ENCODE results near the gene KRTAP5-10.

KRTAP5-10 gene

DNA sequence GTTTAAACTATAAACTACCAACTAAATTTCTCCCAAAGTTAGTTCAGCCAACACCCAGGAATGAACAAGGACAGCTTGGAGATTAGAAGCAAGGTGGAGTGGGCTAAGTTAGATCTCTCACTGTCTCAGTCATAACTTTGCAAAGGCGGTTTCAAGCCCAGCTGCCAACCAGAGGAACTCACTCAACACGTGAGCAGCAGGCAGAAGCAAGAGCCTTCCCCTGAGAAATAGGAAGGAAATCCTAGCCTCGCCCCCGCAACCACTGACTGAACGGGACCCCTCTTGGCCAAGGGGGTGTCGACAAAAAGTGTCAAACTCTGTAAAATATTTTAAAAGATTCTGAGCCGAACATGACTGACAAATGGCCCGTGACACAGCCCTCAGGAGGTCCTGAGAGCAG lies 21.5 kb upstream of the KRTAP5-10 start:
- Histone ChIP-seq H3K27me3 (ENCODE audit: low read depth, low read length) (no peaks in the 10 kb centered on the region), H3K36me3 (ENCODE audit: control insufficient read depth in 1 of 2, insufficient read depth in 2 of 2, low read length in 2 of 2) (no peaks in the 10 kb centered on the region), H3K4me3 (ENCODE audit: low read depth in 1 of 2, low read length in 2 of 2) (no peak overlapping the region), H3K9me3 (ENCODE audit: control insufficient read depth in 1 of 2, low read length in 2 of 2) (no peaks in the 10 kb centered on the region), H3K27ac (ENCODE audit: low read length) (no peak overlapping the region), H3K4me1 (ENCODE audit: control insufficient read depth in 1 of 2, insufficient read depth in 2 of 2, low read length in 2 of 2) (no peaks in the 10 kb centered on the region)

DNA sequence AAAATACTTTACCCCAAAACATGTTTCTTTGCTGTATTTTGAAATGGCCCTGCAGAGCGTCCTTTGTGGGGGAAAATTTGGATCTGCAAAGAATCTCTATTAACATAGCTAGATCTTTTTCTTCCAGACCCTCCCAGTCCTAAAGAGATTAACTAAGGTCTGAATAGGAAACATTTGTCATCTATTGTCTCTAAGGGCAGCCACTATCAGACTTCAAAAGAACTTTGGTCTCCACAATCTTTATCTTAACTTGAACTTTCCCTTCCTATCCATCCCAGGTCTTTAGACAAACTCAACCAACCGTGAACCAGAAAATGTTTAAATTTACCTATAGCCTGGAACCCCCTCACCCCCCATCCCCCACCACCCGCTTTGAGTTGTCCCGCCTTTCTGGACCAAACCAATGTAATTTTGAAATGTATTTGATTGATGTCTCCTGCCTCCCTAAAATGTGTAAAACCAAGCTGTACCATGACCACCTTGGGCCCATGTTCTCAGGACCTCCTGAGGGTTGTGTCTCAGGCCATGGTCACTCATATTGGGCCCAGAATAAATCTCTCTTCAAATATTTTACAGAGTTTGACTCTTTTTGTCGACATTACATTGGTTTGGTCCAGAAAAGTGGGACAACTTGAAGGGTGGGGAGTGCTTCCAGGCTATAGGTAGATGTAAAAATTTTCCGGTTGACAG lies 20.7 kb upstream of the KRTAP5-10 start:
- Histone ChIP-seq H3K27me3 (ENCODE audit: low read depth, low read length) (no peaks in the 10 kb centered on the region), H3K27ac (ENCODE audit: low read length) (no peak overlapping the region), H3K4me1 (ENCODE audit: control insufficient read depth in 1 of 2, insufficient read depth in 2 of 2, low read length in 2 of 2) (no peaks in the 10 kb centered on the region), H3K36me3 (ENCODE audit: control insufficient read depth in 1 of 2, insufficient read depth in 2 of 2, low read length in 2 of 2) (no peaks in the 10 kb centered on the region), H3K9me3 (ENCODE audit: control insufficient read depth in 1 of 2, low read length in 2 of 2) (no peaks in the 10 kb centered on the region), H3K4me3 (ENCODE audit: low read depth in 1 of 2, low read length in 2 of 2) (no peak overlapping the region)

DNA sequence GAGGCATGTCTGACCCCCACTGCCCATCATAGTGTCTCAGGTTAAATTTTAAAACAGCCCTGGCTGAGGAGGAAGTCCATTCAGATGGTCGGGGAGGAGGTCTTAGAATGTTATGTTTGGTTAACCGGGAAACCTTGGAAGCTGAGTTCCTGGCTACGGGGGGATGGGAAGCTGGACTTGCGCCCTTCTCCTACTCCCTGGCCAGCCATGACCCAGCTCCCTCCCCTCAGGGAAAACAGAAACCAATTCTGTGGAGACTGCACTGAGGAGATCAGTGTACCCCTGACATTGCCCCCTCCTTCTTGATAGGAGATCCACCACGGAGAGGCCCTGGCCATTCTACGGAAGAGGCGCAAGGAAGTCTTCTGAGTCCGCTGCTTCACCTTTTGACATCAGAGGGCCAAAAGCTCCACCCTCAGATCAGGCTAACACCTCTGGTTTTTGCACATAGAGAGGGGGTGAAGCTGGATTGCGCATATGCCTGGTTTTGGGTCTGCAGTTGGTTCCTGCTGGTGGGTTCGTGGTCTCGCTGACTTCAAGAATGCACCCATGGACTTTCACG lies 19.9 kb upstream of the KRTAP5-10 start:
- H3K9me3 ChIP-seq (ENCODE audit: control insufficient read depth in 1 of 2, low read length in 2 of 2) = no peaks in the 10 kb centered on the region
- no peaks in the 10 kb centered on the region for H3K36me3 ChIP-seq (ENCODE audit: control insufficient read depth in 1 of 2, insufficient read depth in 2 of 2, low read length in 2 of 2)
- no peak overlapping the region for H3K4me3 ChIP-seq (ENCODE audit: low read depth in 1 of 2, low read length in 2 of 2)
- H3K27me3 ChIP-seq (ENCODE audit: low read depth, low read length) = no peaks in the 10 kb centered on the region
- no peak overlapping the region for H3K27ac ChIP-seq (ENCODE audit: low read length)
- H3K4me1 ChIP-seq (ENCODE audit: control insufficient read depth in 1 of 2, insufficient read depth in 2 of 2, low read length in 2 of 2) = no peaks in the 10 kb centered on the region

DNA sequence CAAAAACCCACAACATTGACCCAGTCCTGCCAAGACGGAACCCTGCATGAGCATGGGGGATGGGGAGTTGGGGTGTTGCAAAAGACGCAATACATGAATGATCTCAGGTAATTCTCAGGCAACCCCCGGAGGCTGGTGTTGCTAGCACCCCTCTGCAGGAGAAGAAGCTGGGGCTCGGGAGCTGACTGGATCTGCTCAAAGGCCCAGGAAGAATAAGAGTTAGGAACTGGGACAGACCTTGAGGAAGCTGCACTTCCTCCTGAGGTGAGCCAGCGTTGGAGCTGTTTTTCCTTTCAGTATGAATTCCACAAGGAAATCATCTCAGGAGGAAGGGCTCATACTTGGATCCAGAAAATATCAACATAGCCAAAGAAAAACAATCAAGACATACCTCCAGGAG lies 17.2 kb upstream of the KRTAP5-10 start, which contains the start of gene KRTAP5-9:
KRTAP5-9 (plus strand) TSS at position 301 of the 400 bp plus-strand sequence. CDS start 238 bp downstream, outside the sequence.
- H3K9me3 ChIP-seq (ENCODE audit: control insufficient read depth in 1 of 2, low read length in 2 of 2) = no peaks in the 10 kb centered on the region
- H3K36me3 ChIP-seq (ENCODE audit: control insufficient read depth in 1 of 2, insufficient read depth in 2 of 2, low read length in 2 of 2) = no peaks in the 10 kb centered on the region
- H3K4me1 ChIP-seq (ENCODE audit: control insufficient read depth in 1 of 2, insufficient read depth in 2 of 2, low read length in 2 of 2) = no peaks in the 10 kb centered on the region
- no peaks in the 10 kb centered on the region for H3K27me3 ChIP-seq (ENCODE audit: low read depth, low read length)
- no peak within 1 kb of the TSS for H3K4me3 ChIP-seq (ENCODE audit: low read depth in 1 of 2, low read length in 2 of 2)
- no peak within 1 kb of the TSS for H3K27ac ChIP-seq (ENCODE audit: low read length)

DNA sequence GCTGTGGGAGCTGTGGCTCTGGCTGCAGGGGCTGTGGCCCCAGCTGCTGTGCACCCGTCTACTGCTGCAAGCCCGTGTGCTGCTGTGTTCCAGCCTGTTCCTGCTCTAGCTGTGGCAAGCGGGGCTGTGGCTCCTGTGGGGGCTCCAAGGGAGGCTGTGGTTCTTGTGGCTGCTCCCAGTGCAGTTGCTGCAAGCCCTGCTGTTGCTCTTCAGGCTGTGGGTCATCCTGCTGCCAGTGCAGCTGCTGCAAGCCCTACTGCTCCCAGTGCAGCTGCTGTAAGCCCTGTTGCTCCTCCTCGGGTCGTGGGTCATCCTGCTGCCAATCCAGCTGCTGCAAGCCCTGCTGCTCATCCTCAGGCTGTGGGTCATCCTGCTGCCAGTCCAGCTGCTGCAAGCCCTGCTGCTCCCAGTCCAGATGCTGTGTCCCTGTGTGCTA lies 16.6 kb upstream of the KRTAP5-10 start:
- no peaks in the 10 kb centered on the region for H3K4me1 ChIP-seq (ENCODE audit: control insufficient read depth in 1 of 2, insufficient read depth in 2 of 2, low read length in 2 of 2)
- no peak overlapping the region for H3K4me3 ChIP-seq (ENCODE audit: low read depth in 1 of 2, low read length in 2 of 2)
- no peaks in the 10 kb centered on the region for H3K36me3 ChIP-seq (ENCODE audit: control insufficient read depth in 1 of 2, insufficient read depth in 2 of 2, low read length in 2 of 2)
- no peak overlapping the region for H3K27ac ChIP-seq (ENCODE audit: low read length)
- H3K9me3 ChIP-seq (ENCODE audit: control insufficient read depth in 1 of 2, low read length in 2 of 2) = no peaks in the 10 kb centered on the region
- no peaks in the 10 kb centered on the region for H3K27me3 ChIP-seq (ENCODE audit: low read depth, low read length)

DNA sequence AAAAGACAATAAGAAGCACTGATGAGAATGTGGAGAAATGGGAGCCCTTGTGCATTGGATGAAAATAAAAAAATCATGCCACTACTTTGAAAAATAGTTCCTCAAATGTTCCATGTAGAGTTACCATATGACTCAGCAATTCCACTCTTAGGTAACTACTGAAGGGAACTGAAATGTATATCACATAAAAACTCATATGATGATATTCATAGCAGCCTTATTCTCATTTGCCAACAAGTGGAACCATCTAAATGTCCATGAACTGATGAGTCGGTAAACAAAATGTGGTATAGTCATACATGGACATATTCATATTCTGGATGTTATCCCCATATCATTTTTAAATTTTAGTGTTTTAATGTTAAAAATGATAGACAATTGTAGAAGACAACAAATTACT lies 13.7 kb upstream of the KRTAP5-10 start:
- Histone ChIP-seq H3K36me3 (ENCODE audit: control insufficient read depth in 1 of 2, insufficient read depth in 2 of 2, low read length in 2 of 2) (no peaks in the 10 kb centered on the region), H3K4me1 (ENCODE audit: control insufficient read depth in 1 of 2, insufficient read depth in 2 of 2, low read length in 2 of 2) (no peaks in the 10 kb centered on the region), H3K9me3 (ENCODE audit: control insufficient read depth in 1 of 2, low read length in 2 of 2) (no peaks in the 10 kb centered on the region), H3K27ac (ENCODE audit: low read length) (no peak overlapping the region), H3K4me3 (ENCODE audit: low read depth in 1 of 2, low read length in 2 of 2) (no peak overlapping the region), H3K27me3 (ENCODE audit: low read depth, low read length) (no peaks in the 10 kb centered on the region)

DNA sequence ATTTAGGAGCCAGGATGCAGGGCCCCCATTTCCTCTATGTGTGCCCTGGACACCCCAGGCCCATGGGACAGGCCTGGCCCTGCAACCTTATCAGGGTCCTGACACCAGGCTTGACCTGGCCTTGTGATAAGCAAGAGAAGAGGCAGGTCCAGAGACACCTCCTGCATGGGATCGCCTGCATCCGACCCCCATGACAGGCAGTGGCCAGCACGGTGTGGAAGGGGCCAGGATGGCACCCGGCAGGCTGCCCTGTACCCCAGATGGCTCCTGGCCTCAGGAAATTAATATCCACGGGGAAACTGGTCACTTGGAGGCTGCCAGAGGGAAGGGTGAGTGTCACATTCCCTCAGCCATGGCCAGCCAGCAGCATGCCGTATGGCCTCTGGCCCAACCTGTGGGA lies 10.4 kb upstream of the KRTAP5-10 start:
- Histone ChIP-seq H3K36me3 (ENCODE audit: control insufficient read depth in 1 of 2, insufficient read depth in 2 of 2, low read length in 2 of 2) (no peaks in the 10 kb centered on the region), H3K4me1 (ENCODE audit: control insufficient read depth in 1 of 2, insufficient read depth in 2 of 2, low read length in 2 of 2) (no peaks in the 10 kb centered on the region), H3K9me3 (ENCODE audit: control insufficient read depth in 1 of 2, low read length in 2 of 2) (no peaks in the 10 kb centered on the region), H3K4me3 (ENCODE audit: low read depth in 1 of 2, low read length in 2 of 2) (no peak overlapping the region), H3K27me3 (ENCODE audit: low read depth, low read length) (no peaks in the 10 kb centered on the region), H3K27ac (ENCODE audit: low read length) (no peak overlapping the region)

DNA sequence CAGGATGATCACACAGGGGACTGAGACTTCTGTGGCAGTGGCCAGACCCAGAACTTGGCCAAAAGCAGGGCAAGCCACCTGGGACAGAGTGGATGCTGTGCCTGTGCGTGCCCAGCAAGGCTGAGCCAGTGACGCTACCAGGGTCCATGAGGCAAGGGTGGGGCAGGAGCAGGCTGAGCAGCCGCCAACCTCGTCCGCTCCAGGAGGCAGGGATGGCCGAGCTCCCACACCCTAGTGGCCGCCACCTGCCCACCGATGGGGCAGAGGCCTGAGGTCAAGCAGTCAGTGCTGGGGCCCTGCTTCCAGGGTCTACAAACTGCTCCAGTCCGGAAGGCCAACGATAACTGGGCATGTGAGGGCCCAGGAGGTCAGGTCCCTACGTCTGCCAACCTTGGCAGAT lies 9.9 kb upstream of the KRTAP5-10 start:
- Histone ChIP-seq H3K4me1 (ENCODE audit: control insufficient read depth in 1 of 2, insufficient read depth in 2 of 2, low read length in 2 of 2) (no peaks in the 10 kb centered on the region), H3K9me3 (ENCODE audit: control insufficient read depth in 1 of 2, low read length in 2 of 2) (peaks cover 0 to 1% of the 10 kb centered on the region in 2 donors), H3K27ac (ENCODE audit: low read length) (no peak overlapping the region), H3K27me3 (ENCODE audit: low read depth, low read length) (no peaks in the 10 kb centered on the region), H3K36me3 (ENCODE audit: control insufficient read depth in 1 of 2, insufficient read depth in 2 of 2, low read length in 2 of 2) (no peaks in the 10 kb centered on the region), H3K4me3 (ENCODE audit: low read depth in 1 of 2, low read length in 2 of 2) (no peak overlapping the region)

DNA sequence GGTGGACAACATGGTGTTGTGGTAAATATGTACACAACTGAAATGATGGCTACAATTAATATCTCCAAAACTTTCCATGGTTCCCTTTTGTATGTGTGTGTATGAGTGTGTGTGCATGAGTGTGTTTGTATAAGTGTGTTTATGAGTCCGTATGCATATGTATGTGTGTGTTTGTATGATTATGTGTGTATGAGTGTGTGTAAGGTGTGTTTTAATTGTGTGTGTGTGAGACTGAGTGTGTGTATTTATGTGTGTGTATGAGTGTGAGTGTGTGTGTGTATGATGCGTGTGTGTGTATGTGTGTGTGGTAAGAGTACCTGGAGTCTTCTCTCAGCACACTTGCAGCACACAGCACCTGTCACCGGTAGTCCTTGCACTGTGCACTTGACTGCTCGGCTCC lies 9.3 kb upstream of the KRTAP5-10 start:
- H3K36me3 ChIP-seq (ENCODE audit: control insufficient read depth in 1 of 2, insufficient read depth in 2 of 2, low read length in 2 of 2) = no peaks in the 10 kb centered on the region
- H3K27me3 ChIP-seq (ENCODE audit: low read depth, low read length) = no peaks in the 10 kb centered on the region
- H3K9me3 ChIP-seq (ENCODE audit: control insufficient read depth in 1 of 2, low read length in 2 of 2) = peaks cover 0 to 3% of the 10 kb centered on the region in 2 donors
- H3K4me1 ChIP-seq (ENCODE audit: control insufficient read depth in 1 of 2, insufficient read depth in 2 of 2, low read length in 2 of 2) = no peaks in the 10 kb centered on the region
- no peak overlapping the region for H3K27ac ChIP-seq (ENCODE audit: low read length)
- no peak overlapping the region for H3K4me3 ChIP-seq (ENCODE audit: low read depth in 1 of 2, low read length in 2 of 2)

DNA sequence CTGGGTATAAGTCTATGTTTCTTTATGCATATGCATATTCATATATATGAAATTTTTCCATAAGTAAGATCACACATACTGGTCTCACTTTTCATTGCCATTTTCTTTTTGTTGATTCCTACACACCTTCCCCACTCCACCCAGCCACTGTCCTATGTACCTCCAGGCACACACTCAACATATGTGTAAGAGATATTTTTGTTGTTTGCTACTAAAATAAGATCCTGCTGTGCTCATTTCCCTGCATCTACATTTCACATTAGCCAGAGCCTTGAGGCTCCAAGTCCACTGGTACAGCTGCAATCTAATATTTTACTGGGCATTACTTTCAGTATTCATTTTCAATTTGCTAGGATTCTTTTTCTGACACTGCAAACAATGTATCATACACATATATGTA lies 8.1 kb upstream of the KRTAP5-10 start:
- Histone ChIP-seq H3K9me3 (ENCODE audit: control insufficient read depth in 1 of 2, low read length in 2 of 2) (peaks cover 0 to 3% of the 10 kb centered on the region in 2 donors), H3K36me3 (ENCODE audit: control insufficient read depth in 1 of 2, insufficient read depth in 2 of 2, low read length in 2 of 2) (no peaks in the 10 kb centered on the region), H3K4me1 (ENCODE audit: control insufficient read depth in 1 of 2, insufficient read depth in 2 of 2, low read length in 2 of 2) (no peaks in the 10 kb centered on the region), H3K27me3 (ENCODE audit: low read depth, low read length) (no peaks in the 10 kb centered on the region), H3K4me3 (ENCODE audit: low read depth in 1 of 2, low read length in 2 of 2) (no peak overlapping the region), H3K27ac (ENCODE audit: low read length) (no peak overlapping the region)

DNA sequence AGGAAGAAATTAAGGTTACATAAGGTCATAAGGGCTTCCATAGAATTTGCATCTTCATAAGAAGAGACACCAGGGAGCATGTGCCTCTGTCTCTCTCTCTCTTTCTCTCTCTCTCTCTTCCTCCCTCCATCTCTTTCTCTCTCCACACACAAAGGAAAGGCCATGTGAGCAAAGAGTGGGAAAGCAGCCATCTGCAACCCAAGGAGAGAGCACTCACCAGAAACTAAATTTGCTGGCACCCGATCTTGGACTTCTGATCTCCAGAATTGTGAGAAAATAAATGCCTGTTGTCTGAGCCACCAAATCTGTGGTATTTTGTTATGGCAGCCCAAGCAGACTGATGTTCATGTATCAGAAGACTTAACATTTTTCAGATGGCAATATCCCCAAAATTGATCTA lies 6.4 kb upstream of the KRTAP5-10 start:
- Histone ChIP-seq H3K4me3 (ENCODE audit: low read depth in 1 of 2, low read length in 2 of 2) (no peak overlapping the region), H3K27ac (ENCODE audit: low read length) (no peak overlapping the region), H3K4me1 (ENCODE audit: control insufficient read depth in 1 of 2, insufficient read depth in 2 of 2, low read length in 2 of 2) (no peaks in the 10 kb centered on the region), H3K9me3 (ENCODE audit: control insufficient read depth in 1 of 2, low read length in 2 of 2) (peaks cover 0 to 3% of the 10 kb centered on the region in 2 donors), H3K36me3 (ENCODE audit: control insufficient read depth in 1 of 2, insufficient read depth in 2 of 2, low read length in 2 of 2) (no peaks in the 10 kb centered on the region), H3K27me3 (ENCODE audit: low read depth, low read length) (no peaks in the 10 kb centered on the region)

DNA sequence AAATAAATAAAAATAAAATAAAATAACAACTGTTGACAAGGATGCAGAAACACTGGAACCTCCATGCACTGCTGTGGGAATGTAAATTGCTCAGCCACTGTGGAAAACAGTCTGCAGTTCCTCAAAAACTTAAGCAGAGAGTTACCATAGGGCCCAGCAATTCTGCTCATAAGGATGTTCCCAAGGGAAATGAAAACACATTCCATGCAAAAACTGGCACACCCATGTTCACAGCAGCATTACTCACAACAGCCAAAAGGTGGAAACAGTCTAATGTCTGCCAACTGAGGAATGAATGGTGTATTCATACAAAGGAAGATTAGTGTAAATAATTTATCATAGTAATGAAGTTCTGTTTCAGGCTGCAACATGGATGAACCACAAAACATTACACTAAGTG lies 3.2 kb upstream of the KRTAP5-10 start:
- Histone ChIP-seq H3K36me3 (ENCODE audit: control insufficient read depth in 1 of 2, insufficient read depth in 2 of 2, low read length in 2 of 2) (no peaks in the 10 kb centered on the region), H3K9me3 (ENCODE audit: control insufficient read depth in 1 of 2, low read length in 2 of 2) (peaks cover 0 to 3% of the 10 kb centered on the region in 2 donors), H3K4me3 (ENCODE audit: low read depth in 1 of 2, low read length in 2 of 2) (no peak overlapping the region), H3K27ac (ENCODE audit: low read length) (no peak overlapping the region), H3K27me3 (ENCODE audit: low read depth, low read length) (no peaks in the 10 kb centered on the region), H3K4me1 (ENCODE audit: control insufficient read depth in 1 of 2, insufficient read depth in 2 of 2, low read length in 2 of 2) (no peaks in the 10 kb centered on the region)
